ENCODE data around the gene FBXO39. TPM values are rescaled to one million over a fixed set of nuclear protein-coding genes. Genes with fewer than 3 reads are reported as not detected.

FBXO39 gene
- total RNA-seq, 1 experiment from 2014 or later, result not detected

Small RNAs within 50 kb of the gene (small RNA-seq; reads per million reads assigned to genes)
- gene AC004706.2, result 0 reads per million in 2 experiments

Other genes starting within 250 kb of the FBXO39 start
- gene PITPNM3, start 219.7 kb upstream of the FBXO39 start, total RNA-seq (2014; rRNA removed; shearing (Covaris generic)), result 0.84 and 1.0 TPM in 2 replicates
- gene KIAA0753, start 135.5 kb upstream of the FBXO39 start, total RNA-seq (2014; rRNA removed; shearing (Covaris generic)), result 18.5 and 19.0 TPM in 2 replicates
- 97.4 and 101 TPM in 2 replicates for gene TXNDC17, start 135.2 kb upstream of the FBXO39 start, total RNA-seq (2014; rRNA removed; shearing (Covaris generic))
- gene MED31, start 124.6 kb upstream of the FBXO39 start, total RNA-seq (2014; rRNA removed; shearing (Covaris generic)), result 17.4 and 21.2 TPM in 2 replicates
- 0.22 and 0.32 TPM in 2 replicates for gene C17orf100, start 124.5 kb upstream of the FBXO39 start, total RNA-seq (2014; rRNA removed; shearing (Covaris generic))
- gene SLC13A5, start 62.8 kb upstream of the FBXO39 start, total RNA-seq (2014; rRNA removed; shearing (Covaris generic)), result not detected in 2 replicates
- gene XAF1, start 20.2 kb upstream of the FBXO39 start, total RNA-seq (2014; rRNA removed; shearing (Covaris generic)), result 0.12 TPM in 1 of 2 replicates, not detected in the other
- gene TEKT1, start 55.5 kb downstream of the FBXO39 start, total RNA-seq (2014; rRNA removed; shearing (Covaris generic)), result not detected in 2 replicates
- not detected in 2 replicates for gene ALOX12, start 219.8 kb downstream of the FBXO39 start, total RNA-seq (2014; rRNA removed; shearing (Covaris generic))
- 276 and 291 TPM in 2 replicates for gene RNASEK, start 236.4 kb downstream of the FBXO39 start, total RNA-seq (2014; rRNA removed; shearing (Covaris generic))
- not detected in 2 replicates for gene BCL6B, start 246.8 kb downstream of the FBXO39 start, total RNA-seq (2014; rRNA removed; shearing (Covaris generic))